ENCODE measurements around the gene C8A. TPM values are rescaled to one million over a fixed set of nuclear protein-coding genes. Genes with fewer than 3 reads are reported as not detected.

C8A gene
- total RNA-seq = not detected
- long read RNA-seq = 0 reads

DNA sequence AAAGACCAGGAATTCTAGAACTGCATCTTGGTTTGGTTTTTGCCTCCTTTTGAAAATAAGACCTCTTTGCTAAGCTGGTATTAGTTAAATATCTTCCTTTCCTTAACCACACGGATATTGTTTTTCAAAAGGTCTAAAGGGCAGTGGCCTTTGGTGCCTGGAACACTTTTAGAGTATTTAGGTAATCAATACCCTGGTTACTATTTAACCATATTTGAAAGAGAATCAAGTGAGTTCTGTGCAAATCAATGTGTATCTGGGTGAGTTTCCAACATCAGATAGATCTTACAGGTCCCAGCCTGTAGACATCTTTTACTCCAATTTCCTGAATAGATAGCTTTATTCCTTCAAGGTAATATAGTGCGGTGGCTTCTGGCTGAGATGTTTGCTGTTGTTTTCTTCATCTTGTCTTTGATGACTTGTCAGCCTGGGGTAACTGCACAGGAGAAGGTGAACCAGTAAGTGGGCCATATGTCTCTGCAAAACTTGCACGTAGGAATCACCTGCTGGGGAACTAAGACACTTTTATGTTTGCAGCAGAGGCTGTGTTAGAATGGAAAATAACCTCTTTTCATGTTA lies at the start of gene C8A:
Gene C8A (plus strand): TSS at position 277 of the 579 bp plus-strand sequence. CDS start 105 bp downstream, at position 382.
- ATAC-seq (no peak), DNase-seq (no peak)
- intact Hi-C loops (cut with micrococcal nuclease) = no loop called here

DNA sequence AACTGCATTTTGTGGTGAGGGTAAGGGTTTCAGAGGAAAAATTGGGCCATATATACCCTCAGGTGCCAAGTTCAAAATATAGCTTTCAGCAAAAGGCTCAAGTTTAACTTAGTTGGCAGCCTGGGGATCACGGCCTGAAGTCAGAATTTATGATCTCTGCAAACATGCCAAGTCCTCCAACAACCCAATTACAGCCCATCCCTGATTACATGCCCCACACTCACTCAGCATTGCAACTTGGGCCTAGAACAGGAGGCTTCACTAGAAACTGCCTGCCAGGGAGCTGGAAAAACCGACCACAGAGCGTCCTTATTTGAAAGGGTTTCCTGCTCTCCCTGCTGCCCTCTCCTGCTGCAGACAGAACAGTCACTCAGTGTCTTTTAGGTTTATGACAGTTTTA lies 47.8 kb upstream of the C8A start:
- intact Hi-C loops (cut with micrococcal nuclease) = no loop called here
- DNase-seq = no peak
- ATAC-seq = peak; percentile 49

DNA sequence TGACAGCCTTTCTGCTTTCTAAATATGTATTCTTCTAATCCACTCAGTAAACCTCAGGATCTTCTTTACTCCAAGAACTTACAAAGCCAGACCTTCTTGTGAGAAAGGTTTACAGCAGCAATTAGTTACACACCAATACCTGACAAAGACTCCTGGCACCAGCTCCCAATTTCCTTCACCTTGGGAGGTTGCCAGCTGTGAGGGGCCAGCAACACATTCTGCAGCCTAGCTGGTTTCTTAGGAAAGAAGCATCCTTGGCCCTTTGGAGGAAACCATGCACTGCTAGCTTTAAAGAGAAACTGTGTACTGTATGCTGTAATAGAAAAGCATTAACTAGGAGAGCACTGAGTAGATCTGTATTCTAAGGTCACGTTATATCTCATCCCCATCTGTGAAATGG lies 46.2 kb upstream of the C8A start:
- ATAC-seq (no peak), DNase-seq (no peak)
- intact Hi-C loops (cut with micrococcal nuclease) = no loop called here

DNA sequence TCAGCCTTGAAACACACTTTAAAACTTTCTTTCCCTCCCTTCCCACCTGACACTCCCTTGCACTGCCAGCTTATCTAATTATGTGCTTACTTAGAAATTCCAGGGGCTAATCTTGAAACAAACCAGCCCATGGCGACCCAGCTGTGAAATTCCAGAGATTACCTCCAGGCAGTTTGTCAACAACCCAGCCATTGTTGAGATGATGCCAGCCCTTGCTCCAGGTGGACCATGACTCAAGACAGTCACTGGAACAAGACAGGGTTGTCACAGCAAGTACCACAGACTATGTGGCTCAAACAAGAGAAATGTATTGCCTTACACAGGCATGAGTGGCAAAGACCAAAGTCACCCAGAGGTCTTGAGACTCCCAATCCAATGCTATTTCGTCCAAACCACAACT lies 43.3 kb upstream of the C8A start:
- DNase-seq (peak; percentile 43), ATAC-seq (peak; percentile 67)
- intact Hi-C loops (cut with micrococcal nuclease) = no loop called here

DNA sequence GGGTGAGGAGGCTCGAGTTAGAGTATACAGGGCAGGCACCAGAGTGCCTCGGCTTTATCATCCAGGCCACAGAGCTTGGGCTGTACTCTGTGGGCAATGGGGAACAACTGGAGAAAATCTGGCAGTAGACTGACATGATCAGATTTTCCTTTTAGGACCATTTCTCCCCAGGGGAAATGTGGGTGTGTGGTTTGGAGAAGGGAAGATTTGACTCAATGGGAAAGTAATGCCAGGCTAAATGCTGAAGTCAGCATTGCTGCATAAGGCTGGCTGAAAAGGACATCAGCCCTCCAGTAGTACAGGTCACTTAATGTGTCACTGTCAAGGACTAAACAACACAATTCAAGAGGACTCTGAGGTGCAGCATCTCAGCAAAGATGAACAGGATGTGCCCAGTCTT lies 40.4 kb upstream of the C8A start:
- intact Hi-C loops (cut with micrococcal nuclease) = no loop called here
- no peak for ATAC-seq
- no peak for DNase-seq

DNA sequence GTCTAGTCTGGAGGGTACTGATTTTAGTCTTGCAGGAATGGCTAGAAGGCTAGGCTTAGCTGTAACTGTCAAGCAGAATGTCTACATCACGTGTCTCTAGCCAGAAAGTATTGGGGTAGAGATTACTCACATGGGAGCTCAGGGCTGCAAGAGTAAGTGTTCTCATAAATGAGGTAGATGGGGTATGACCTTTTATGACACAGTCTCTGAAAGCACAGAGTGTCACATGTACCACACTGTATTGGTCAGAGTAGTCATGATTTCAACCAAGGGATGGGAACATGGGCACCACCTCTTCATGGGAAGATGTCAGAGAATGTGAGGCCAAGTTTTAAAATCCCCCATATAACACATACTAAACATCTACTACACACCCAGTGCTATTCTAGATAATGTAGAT lies 38.3 kb upstream of the C8A start:
- intact Hi-C loops (cut with micrococcal nuclease) = no loop called here
- DNase-seq (no peak), ATAC-seq (no peak)

DNA sequence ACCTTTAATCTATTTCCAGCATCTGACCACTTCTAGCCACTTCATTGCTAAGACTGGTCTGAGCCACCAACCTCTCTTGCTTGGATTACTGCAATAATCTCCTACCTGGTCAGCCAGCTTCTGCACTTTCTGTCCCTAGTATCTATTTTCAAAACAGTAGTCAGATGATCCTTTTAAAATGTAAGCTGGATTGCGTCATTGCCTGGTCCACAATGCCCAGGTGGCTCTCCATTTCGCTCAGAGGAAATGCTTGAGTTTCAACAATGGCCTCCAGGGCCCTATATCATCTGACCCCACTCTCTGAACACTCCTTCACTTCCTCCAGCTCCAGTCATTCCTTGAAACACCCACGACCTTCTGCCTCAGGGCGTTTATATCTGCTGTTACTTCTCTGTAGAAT lies 37.7 kb upstream of the C8A start:
- ATAC-seq = no peak
- no peak for DNase-seq
- intact Hi-C loops (cut with micrococcal nuclease) = no loop called here

DNA sequence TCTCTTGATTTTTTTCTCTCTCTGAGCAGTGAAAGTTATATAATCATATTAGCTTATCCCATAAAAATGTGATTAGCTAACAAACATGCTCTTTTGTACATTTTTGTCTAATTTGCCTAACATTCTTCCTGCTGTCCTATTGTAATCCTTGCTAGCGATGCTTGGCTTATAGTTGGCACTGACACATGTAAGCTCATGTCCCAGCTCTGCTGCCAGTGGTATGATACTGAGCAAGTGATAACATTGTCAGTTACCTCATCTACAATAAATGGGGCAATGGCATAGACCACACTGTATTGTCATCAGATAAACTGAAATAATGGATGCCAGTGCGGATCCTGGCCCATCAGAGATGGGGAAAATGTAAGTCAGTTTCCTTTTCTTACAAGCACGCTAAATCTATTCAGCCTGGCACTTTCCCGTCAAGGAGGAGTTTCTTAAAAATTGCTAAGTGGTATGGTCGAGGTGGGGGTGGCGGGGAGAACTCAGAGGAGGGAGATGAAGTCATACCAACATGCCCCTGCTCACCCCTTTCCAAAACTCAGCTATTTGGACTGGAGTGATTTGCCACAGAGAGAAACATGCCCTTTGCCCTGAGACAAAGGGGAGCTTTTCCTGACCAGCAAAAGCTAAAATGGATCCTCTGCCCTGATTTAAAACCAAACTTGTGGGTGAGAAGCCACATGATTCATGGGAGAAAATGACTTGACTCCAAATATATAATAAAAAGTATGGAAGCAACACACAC lies 36.7 kb upstream of the C8A start:
- intact Hi-C loops (cut with micrococcal nuclease) = no loop called here
- DNase-seq = no peak
- peak; percentile 25 for ATAC-seq

DNA sequence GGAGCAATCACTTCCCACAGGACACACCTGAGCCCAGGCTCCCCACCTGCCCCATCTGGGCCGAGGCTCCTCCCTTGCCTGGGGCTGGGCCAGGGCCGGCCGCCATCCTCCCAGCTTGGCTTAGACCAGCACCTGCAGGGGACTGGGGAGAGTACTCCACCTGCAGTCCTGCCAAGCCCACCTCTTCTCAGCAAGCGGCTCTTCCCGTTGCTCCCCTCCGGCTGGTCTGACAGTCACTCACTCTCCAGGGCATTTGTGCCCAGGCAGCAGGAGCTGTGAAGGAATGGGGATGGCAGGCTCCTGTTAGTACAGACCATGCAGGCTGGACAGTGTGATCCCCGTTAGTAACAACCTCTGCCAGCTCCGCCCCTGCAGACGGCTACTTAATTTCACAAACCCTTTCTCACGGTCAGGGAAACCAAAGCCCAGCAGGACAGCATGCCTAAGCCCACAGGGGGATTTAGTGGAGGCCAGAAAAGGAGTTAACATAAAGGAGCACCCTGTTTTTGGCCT lies 35.2 kb upstream of the C8A start, which contains the start of gene FYB2:
Gene FYB2 (minus strand): TSS at position 18 of the 513 bp plus-strand sequence. CDS start 114 bp downstream, outside the sequence.
- intact Hi-C loops (cut with micrococcal nuclease) = no loop called here
- ATAC-seq = peak; percentile 55
- peak; percentile 52 for DNase-seq

DNA sequence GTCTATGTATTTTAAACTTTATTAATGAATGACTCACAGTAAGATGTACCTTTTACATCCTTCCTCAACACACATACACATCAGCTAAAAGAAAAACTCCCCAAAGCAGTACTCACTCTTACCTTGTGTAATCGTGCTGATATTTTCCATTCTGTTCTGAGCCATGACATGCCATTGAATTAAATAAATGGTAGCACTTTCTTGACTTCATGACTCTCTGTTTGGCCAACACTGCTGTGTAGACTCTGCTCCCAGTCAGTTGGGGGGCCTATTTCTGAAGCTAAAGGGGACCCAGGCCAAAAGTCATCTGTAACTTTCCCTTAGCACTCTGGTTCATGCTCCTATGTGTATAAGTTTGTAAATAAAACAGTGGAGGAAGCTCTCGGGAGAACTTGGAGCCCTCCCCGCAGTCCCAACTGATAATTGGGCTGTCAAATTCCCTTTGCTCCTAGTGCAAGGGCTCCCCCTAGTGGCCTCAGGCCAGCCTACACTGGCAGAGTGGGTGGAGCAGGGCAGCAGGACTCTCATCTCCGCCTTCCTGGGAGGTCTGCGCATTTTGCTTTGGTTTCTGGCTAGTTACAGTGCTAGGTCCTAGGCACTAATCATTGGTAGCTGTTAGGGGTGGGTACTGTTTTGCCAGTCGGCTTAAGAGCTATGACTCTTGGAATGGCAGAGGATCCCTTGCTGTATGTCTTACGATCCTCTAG lies 33.7 kb upstream of the C8A start:
- peak; percentile 89 for DNase-seq
- intact Hi-C loops (cut with micrococcal nuclease) = loop anchor here (5.0 kb wide), 1 partner anchor 64 kb away; no protein-coding TSS in a partner anchor
- ATAC-seq = peak; percentile 62

DNA sequence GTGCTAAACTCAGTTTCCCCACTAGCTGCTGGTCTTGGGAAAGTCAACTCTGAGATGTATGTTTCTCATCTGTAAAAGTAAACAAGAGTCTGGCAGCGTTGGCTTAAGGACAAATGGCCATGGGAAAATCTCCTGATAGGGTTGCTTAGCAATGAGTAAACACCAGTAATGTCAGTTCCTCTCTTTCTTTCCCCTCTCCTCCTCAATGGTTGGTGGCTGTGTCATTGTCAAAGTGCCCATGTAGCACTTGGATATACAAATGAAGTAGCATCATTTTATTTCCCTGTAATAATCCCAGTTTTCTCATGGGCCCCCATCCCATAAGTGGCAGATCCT lies 33.2 kb upstream of the C8A start:
- intact Hi-C loops (cut with micrococcal nuclease) = loop anchor here (5.0 kb wide), 1 partner anchor 64 kb away; no protein-coding TSS in a partner anchor
- DNase-seq (no peak), ATAC-seq (no peak)

DNA sequence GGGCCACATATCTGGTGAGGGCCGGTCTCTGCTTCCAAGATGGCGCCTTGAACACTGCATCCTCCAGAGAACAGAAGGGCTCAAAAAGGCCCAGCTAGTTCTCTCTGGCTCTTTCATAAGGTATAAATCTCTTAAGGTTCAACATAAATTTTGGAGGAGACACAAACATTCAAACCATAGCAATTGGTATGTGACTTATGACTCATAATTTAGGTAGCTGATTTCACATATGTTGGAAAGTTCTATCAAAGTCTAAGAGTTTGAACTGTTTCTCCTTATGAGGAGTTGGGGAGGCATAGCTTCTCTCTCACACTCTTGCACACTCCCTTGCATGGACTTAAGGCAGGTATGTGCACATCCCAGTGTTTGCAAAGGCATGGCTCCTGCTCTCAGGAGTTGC lies 30.3 kb upstream of the C8A start:
- intact Hi-C loops (cut with micrococcal nuclease) = loop anchor here (5.0 kb wide), 1 partner anchor 67 kb away; no protein-coding TSS in a partner anchor
- no peak for ATAC-seq
- DNase-seq = no peak

DNA sequence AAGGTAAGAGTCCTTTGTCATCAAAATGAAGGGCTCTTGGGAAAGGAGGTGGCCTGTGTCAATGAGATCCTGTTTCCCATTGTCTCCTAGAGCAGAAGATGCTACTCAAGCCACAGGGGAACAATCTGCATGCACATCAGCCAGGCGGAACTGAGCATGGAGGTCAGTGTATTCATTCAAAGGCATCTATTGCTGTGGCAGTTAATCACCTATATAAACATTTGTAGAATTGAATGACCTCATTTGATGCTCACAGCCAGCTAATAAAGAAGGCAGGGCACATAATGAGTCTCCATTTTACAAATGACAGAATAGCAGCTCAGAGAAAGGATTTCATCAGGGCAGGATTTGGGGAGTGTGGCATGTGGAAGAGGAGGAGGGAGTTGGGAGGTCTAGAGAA lies 29.7 kb upstream of the C8A start:
- intact Hi-C loops (cut with micrococcal nuclease) = loop anchor here (5.0 kb wide), 1 partner anchor 68 kb away; no protein-coding TSS in a partner anchor
- DNase-seq = no peak
- ATAC-seq = no peak

DNA sequence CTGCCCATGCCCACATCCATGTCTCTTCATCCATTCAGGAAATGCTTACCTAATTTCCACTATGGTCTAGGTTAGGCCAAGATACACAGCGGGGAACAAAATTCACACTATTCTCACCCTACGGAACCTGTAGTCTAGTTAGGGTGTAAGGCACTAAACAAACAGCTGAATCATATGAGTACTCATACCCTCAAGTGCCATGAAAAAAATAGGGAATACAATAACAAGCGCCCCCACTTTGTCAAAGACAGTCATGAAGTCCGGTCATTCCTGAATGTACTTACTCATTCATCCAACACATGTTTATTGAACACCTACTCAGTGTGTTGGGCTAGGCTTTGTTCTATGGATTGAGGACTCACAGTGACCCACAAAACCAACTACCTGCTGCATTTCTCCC lies 29.2 kb upstream of the C8A start:
- no peak for ATAC-seq
- no peak for DNase-seq
- intact Hi-C loops (cut with micrococcal nuclease) = no loop called here

DNA sequence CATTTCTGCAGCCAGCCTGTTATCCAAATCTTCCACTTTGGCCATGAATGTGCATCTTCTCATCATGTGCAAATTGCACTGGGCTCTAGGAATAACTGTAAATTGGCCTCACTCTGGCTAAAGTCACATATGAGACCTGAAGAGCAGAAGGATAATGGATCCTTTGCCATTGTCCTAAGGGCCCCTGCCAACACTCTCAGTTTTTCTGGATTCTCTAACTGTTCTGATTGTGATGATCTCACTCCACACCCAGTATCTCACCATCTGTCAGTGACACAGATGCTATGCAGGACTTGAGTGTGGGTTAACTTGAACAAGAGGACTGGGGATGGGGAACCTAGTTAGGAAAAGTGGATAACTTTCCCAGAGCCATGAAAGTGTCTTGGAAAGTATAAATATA lies 26.9 kb upstream of the C8A start:
- ATAC-seq (no peak), DNase-seq (no peak)
- intact Hi-C loops (cut with micrococcal nuclease) = no loop called here

DNA sequence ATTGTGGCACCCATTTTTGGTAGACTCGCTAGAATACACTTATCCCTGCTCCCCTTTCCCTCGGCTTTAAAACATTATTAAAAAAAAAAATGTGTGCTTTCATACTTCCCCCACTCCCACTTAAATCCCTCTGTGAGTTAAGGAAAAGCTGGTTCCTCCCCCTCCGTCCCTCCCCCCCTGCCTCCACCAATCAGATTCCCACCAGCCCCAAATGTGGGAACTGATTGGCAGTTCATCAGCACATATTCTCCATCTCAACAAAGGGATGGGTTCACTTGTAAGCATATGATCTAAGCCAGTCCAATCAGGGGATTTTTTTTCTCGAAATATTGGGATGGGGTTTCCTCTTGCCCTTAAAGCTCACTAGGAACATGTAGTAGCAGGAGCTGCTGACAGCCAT lies 24.5 kb upstream of the C8A start:
- ATAC-seq = no peak
- DNase-seq = no peak
- intact Hi-C loops (cut with micrococcal nuclease) = loop anchor here (10.0 kb wide), 1 partner anchor 1335 kb away; no protein-coding TSS in a partner anchor

DNA sequence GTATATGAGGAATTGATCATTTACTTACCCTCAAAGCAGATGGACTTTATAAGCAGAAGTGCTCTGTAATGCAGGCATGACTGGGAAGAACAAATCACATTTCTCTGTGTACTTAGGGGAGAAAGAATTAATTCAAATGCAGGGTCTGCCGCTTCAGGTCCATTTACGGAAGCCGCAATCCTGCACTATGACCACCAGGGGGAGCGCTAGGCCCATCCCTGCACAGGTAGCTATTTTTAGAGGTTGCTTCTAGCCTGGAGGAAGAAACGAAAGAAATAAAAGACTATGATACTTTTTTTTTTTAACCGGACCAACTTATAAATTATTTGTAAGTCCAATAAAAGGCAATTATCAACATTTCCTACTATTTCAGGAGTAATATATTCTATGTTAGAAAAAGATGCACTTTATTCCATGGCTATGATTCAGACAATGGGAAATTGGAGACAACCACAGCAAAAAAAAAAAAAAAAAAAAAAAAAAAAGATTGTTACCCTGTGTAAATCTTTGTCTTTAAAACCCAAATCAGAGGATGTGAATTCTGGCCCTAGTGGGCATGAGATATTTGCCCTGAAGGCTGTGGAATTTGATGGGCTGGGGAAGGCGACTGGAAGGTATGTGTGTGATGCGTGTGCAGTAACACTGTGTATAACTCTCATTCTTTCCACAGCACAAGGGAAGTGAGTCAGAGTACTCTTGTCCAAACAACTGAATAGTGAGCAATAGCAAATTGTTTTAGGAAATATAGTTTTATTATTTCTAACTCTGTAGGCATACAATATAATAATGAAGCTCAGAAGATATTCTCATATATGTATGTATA lies 22.5 kb upstream of the C8A start:
- intact Hi-C loops (cut with micrococcal nuclease) = loop anchor here (10.0 kb wide), 1 partner anchor 1333 kb away; no protein-coding TSS in a partner anchor
- DNase-seq = peak; percentile 69
- peak; percentile 78 for ATAC-seq

DNA sequence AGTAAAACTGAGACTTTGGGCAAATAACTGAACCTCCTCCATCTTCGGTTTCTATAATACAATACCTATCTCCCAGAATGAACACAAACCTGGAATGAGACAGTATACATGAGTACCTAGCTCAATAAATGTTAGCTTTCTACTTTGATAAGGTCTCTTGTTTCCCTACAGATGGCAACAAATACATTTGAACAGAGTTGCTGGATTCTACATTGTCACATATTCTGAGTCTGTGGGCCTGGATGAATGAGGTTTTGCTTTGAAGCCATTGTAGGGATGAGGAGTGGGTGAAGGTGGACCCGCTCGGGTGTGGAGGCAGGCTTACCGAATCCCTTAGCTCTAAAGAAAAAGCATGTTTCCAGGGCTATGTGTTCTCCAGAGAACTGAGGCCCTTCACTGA lies 21.5 kb upstream of the C8A start:
- DNase-seq (no peak), ATAC-seq (no peak)
- intact Hi-C loops (cut with micrococcal nuclease) = loop anchor here (10.0 kb wide), 1 partner anchor 1332 kb away; no protein-coding TSS in a partner anchor

Measured in left ventricle myocardium superior (tissue), 1 donor.